Astrocyte (in vitro differentiated cells and primary cell): Measurements from ENCODE around the gene LSM2.
"Not testable (repeated sequence)": the region's sequence is repeated elsewhere in the genome, so short reads cannot be mapped to it uniquely, and the experiment has no call there.

ENCODE experiments used
- CTCF ChIP-seq: IDR thresholded peaks from 2 replicates; pipeline ENCODE4 v1.5.1; 2011; ENCODE audit warnings: low read depth, mild to moderate bottlenecking, inconsistent platforms, low read length, moderate library complexity; ENCODE audit not compliant: insufficient read depth
- EZH2 ChIP-seq: IDR thresholded peaks from 2 replicates; pipeline ENCODE4 v1.6.1; 2012; ENCODE audit warnings: mild to moderate bottlenecking, low read length, inconsistent platforms; ENCODE audit not compliant: insufficient read depth

DNA sequence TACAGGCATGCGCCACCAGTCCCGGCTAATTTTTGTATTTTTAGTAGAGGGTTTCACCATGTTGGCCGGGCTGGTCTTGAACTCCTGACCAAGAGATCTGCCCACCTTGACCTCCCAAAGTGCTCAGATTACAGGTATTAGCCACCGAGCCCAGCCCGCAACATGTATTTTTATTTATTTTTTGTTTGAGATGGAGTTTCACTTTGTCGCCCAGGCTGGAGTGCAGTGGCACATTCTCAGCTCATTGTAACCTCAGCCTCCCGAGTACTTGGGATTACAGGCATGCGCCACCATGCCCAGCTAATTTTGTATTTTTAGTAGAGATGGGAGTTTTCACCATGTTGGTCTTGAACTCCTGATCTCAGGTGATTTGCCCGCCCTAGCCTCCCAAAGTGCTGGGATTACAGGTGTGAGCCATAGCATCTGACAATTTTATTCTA lies 31.4 kb upstream of the LSM2 start:
- not testable (repeated sequence) for TF ChIP-seq CTCF, EZH2
